H1 (cell line): ENCODE results near the gene DNAAF5. TPM values are rescaled to one million over a fixed set of nuclear protein-coding genes. Genes with fewer than 3 reads are reported as not detected.
"Not testable (repeated sequence)": the region's sequence is repeated elsewhere in the genome, so short reads cannot be mapped to it uniquely, and the experiment has no call there.

Source experiments
- CTCF ChIA-PET: fragments of 300-600 bp; sonication (Branson Sonifier 250); formaldehyde crosslinking; loops from one replicate; lab custom pipeline; 2021; ENCODE audit not compliant: partially characterized antibody; lab: Charles Lee
- POLR2A ChIA-PET: fragments of 300-600 bp; sonication (Branson Sonifier 250); formaldehyde crosslinking; loops from one replicate; lab custom pipeline; 2021; ENCODE audit warnings: inconsistent platforms; ENCODE audit not compliant: partially characterized antibody; lab: Charles Lee
- DNase-seq, 2 experiments: peaks; one replicate each; pipeline versions ENCODE4 v3.0.0 to v3.0.0-alpha.2; 2010 to 2022; ENCODE audit warnings: low spot score in 2 of 2, low read depth in 1 of 2, mixed read lengths in 1 of 2
- FAIRE-seq: peaks from 2 replicates; lab custom pipeline; 2011; peaks lifted over from hg19 to GRCh38; lab: Jason Lieb, UNC
- H2AFZ ChIP-seq: 2 replicates; pipeline ENCODE4 v1.8.1; 2012; ENCODE audit warnings: low read length, inconsistent platforms
- H2AK5ac ChIP-seq: 2 replicates; pipeline ENCODE4 v1.6.1; 2013; ENCODE audit warnings: low read depth, low read length
- H2BK120ac ChIP-seq: replicated peaks from 2 replicates; pipeline ENCODE3; 2013; ENCODE audit warnings: low read depth, low read length, inconsistent platforms
- H2BK12ac ChIP-seq: 2 replicates; pipeline ENCODE4 v1.6.1; 2013; ENCODE audit warnings: low read depth, low read length
- H2BK15ac ChIP-seq: 2 replicates; pipeline ENCODE4 v1.6.1; 2013; ENCODE audit warnings: low read length
- H2BK20ac ChIP-seq: 2 replicates; pipeline ENCODE4 v1.6.1; 2013; ENCODE audit warnings: low read length
- H2BK5ac ChIP-seq: 2 replicates; pipeline ENCODE4 v1.6.1; 2013; ENCODE audit warnings: low read depth, low read length
- H3K14ac ChIP-seq: 2 replicates; pipeline ENCODE4 v1.6.1; 2013; ENCODE audit warnings: inconsistent platforms; ENCODE audit not compliant: insufficient read length
- H3K18ac ChIP-seq: 2 replicates; pipeline ENCODE4 v1.6.1; 2013; ENCODE audit warnings: low read length; ENCODE audit errors: extremely low read depth
- H3K23ac ChIP-seq: 2 replicates; pipeline ENCODE4 v1.6.1; 2013; ENCODE audit warnings: inconsistent platforms; ENCODE audit not compliant: insufficient read length
- H3K23me2 ChIP-seq: 2 replicates; pipeline ENCODE4 v1.6.1; 2013; ENCODE audit warnings: low read depth, low read length
- H3K27ac ChIP-seq: 2 replicates; pipeline ENCODE4 v1.6.1; 2011; ENCODE audit warnings: low read depth, low read length, inconsistent platforms
- H3K27me3 ChIP-seq, 4 experiments: replicated peaks in 1 of 4; 1 replicate in 1 of 4; 2 replicates in 3 of 4; pipeline versions ENCODE4 v1.6.1 to v1.8.1; 2011 to 2013; ENCODE audit warnings: low read length in 3 of 4, mild to moderate bottlenecking in 3 of 4, inconsistent platforms in 2 of 4, mixed read lengths in 2 of 4, moderate library complexity in 1 of 4; ENCODE audit not compliant: control insufficient read depth in 3 of 4, insufficient read depth in 3 of 4; ENCODE audit errors: extremely low read depth in 1 of 4
- H3K36me3 ChIP-seq, 4 experiments: 2 replicates each; pipeline versions ENCODE4 v1.6.1 to v1.8.1; 2011 to 2013; ENCODE audit warnings: mild to moderate bottlenecking in 4 of 4, low read length in 3 of 4, moderate library complexity in 2 of 4, control low read depth in 1 of 4, inconsistent platforms in 1 of 4; ENCODE audit not compliant: insufficient read depth in 4 of 4, control insufficient read depth in 2 of 4
- H3K4ac ChIP-seq: replicated peaks from 2 replicates; pipeline ENCODE3; 2013; ENCODE audit warnings: low read length, low read depth, mixed read lengths, inconsistent platforms; ENCODE audit not compliant: insufficient read length
- H3K4me1 ChIP-seq, 4 experiments: replicated peaks in 1 of 4; 1 replicate in 1 of 4; 2 replicates in 3 of 4; pipeline versions ENCODE4 v1.6.1 to v1.8.1; 2011 to 2013; ENCODE audit warnings: low read length in 3 of 4, inconsistent platforms in 2 of 4, mixed read lengths in 1 of 4; ENCODE audit not compliant: insufficient read depth in 4 of 4, control insufficient read depth in 3 of 4
- H3K4me2 ChIP-seq, 2 experiments: 2 replicates each; pipeline versions ENCODE4 v1.6.1 to v1.8.1; 2011 to 2013; ENCODE audit warnings: low read depth in 2 of 2, low read length in 2 of 2, control low read depth in 1 of 2, inconsistent platforms in 1 of 2, mild to moderate bottlenecking in 1 of 2; ENCODE audit not compliant: insufficient read depth in 1 of 2
- H3K4me3 ChIP-seq, 4 experiments: fragments of 200-600, 300-600 bp in 1 of 4; sonication (generic), shearing (Covaris generic), sonication (Bioruptor Twin) in 1 of 4; 2 replicates each; pipeline versions ENCODE4 v1.5.1 to v1.8.1; 2011 to 2016; ENCODE audit warnings: low read length in 4 of 4, low read depth in 3 of 4, control low read depth in 2 of 4, inconsistent platforms in 2 of 4, mild to moderate bottlenecking in 2 of 4, mixed read lengths in 1 of 4, moderate library complexity in 1 of 4; ENCODE audit not compliant: insufficient read depth in 2 of 4; ENCODE audit errors: extremely low read depth in 1 of 4
- H3K56ac ChIP-seq: replicated peaks from 2 replicates; pipeline ENCODE3; 2013; ENCODE audit warnings: low read depth, mild to moderate bottlenecking, mixed read lengths, low read length, inconsistent platforms; ENCODE audit not compliant: insufficient read length
- H3K79me1 ChIP-seq: 2 replicates; pipeline ENCODE4 v1.6.1; 2013; ENCODE audit warnings: low read depth, low read length, control low read depth
- H3K79me2 ChIP-seq, 2 experiments: 2 replicates each; pipeline versions ENCODE4 v1.6.1 to v1.8.1; 2012 to 2013; ENCODE audit warnings: low read length in 2 of 2, mild to moderate bottlenecking in 2 of 2, inconsistent platforms in 1 of 2; ENCODE audit not compliant: insufficient read depth in 2 of 2, control insufficient read depth in 1 of 2
- H3K9ac ChIP-seq, 4 experiments: replicated peaks in 1 of 4; 1 replicate in 1 of 4; 2 replicates in 3 of 4; pipeline versions ENCODE4 v1.6.1 to v1.8.1; 2011 to 2013; ENCODE audit warnings: low read depth in 3 of 4, low read length in 3 of 4, control low read depth in 2 of 4, mild to moderate bottlenecking in 2 of 4, moderate library complexity in 2 of 4, inconsistent platforms in 1 of 4; ENCODE audit errors: extremely low read depth in 1 of 4
- H3K9me3 ChIP-seq, 2 experiments: 2 replicates each; pipeline versions ENCODE4 v1.6.1 to v1.8.1; 2012 to 2013; ENCODE audit warnings: mild to moderate bottlenecking in 2 of 2, moderate library complexity in 2 of 2, control low read depth in 1 of 2, inconsistent platforms in 1 of 2, low read depth in 1 of 2, low read length in 1 of 2, mixed read lengths in 1 of 2; ENCODE audit not compliant: insufficient read depth in 2 of 2
- H4K20me1 ChIP-seq, 2 experiments: replicated peaks in 1 of 2; 2 replicates each; pipeline versions ENCODE3 to v1.8.1; 2011 to 2013; ENCODE audit warnings: inconsistent platforms in 2 of 2, low read length in 2 of 2, mild to moderate bottlenecking in 1 of 2; ENCODE audit not compliant: insufficient read depth in 2 of 2, control insufficient read depth in 1 of 2
- H4K5ac ChIP-seq: 2 replicates; pipeline ENCODE4 v1.6.1; 2013; ENCODE audit warnings: low read length, low read depth, mixed read lengths, inconsistent platforms; ENCODE audit not compliant: insufficient read length
- H4K8ac ChIP-seq: 2 replicates; pipeline ENCODE4 v1.8.0; 2013; ENCODE audit warnings: mild to moderate bottlenecking, moderate library complexity, low read length, inconsistent platforms; ENCODE audit not compliant: insufficient read depth; ENCODE audit errors: extremely low read depth
- H4K91ac ChIP-seq: replicated peaks from 2 replicates; pipeline ENCODE3; 2013; ENCODE audit warnings: low read length, mixed read lengths, inconsistent platforms; ENCODE audit not compliant: insufficient read length
- WGBS, 2 experiments: shearing (Covaris generic) in 1 of 2; methylation state at CpG; one replicate each; pipeline versions ENCODE4 v1.1.6 to v1.1.7; 2013 to 2015; ENCODE audit warnings: low lambda C conversion rate in 2 of 2, mixed read lengths in 2 of 2, inconsistent platforms in 1 of 2, low coverage in 1 of 2, missing lambda C conversion rate in 1 of 2; ENCODE audit not compliant: insufficient replicate concordance in 2 of 2, insufficient coverage in 1 of 2, insufficient read length in 1 of 2; ENCODE audit errors: extremely low coverage in 1 of 2, missing lambda C conversion rate in 1 of 2; 5-methylcytosine and 5-hydroxymethylcytosine counted together
- polyA plus RNA-seq, 7 experiments: library from polyadenylated mRNA; depleted of rRNA in 3 of 7; stranded (reverse) in 5 of 7; unstranded in 2 of 7; fragments of >200 nt in 5 of 7; fragments of 200-250 nt in 2 of 7; gene quantifications; 1 replicate in 5 of 7; 2 replicates in 1 of 7; 4 replicates in 1 of 7; pipeline versions ENCODE4 v1.2.1 to v1.2.3, GENCODE V29; 2011 to 2013; ENCODE audit warnings: missing spikeins in 2 of 7, mixed read lengths in 2 of 7
- total RNA-seq: library from RNA; stranded (reverse); fragmentation: NEBNext Ultra II Directional; extraction: Animal tissue kit (Norgen Biotek cat#: 25700); gene quantifications from 2 replicates; pipeline ENCODE4 v1.2.1, GENCODE V29; 2021

DNAAF5 gene
- total and polyA plus RNA-seq, 2 of the 8 experiments (the other 6 are each of a cell fraction or from before 2014, with no cell fraction given) = 55.1 to 95.9 TPM

DNA sequence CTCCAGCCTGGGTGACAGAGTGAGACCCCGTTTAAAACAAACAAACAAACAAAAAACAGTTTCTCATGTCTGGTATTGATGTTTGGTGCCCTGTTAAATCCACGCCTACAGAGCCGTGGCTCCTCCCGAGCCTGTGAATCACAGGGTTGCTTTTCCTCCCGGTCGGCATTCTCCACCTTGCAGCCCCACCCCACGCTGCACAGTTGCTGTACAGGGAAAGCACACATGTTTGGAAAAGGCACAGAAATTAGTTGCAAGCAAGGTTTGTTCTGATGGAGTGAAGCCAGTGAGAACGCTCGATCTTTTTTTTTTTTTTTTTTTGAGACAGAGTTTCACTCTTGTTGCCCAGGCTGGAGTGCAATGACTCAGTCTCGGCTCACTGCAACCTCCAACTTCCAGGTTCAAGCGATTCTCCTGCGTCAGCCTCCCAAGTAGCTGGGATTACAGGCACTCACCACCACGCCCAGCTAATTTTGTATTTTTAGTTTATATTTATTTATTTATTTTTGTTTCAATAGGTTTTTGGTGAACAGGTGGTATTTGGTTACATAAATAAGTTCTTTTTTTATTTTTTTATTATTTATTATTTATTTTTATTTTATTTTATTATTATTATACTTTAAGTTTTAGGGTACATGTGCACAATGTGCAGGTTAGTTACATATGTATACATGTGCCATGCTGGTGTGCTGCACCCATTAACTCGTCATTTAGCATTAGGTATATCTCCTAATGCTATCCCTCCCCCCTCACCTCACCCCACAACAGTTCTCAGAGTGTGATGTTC lies 17.0 kb downstream of the DNAAF5 start:
- FAIRE-seq, H3K18ac ChIP-seq, POLR2A ChIA-PET: not testable (repeated sequence)

More for the DNA sequence above, 17.0 kb downstream of the DNAAF5 start:
- H2BK20ac ChIP-seq, H4K91ac ChIP-seq, H3K23ac ChIP-seq, H4K5ac ChIP-seq, H3K9ac ChIP-seq, H4K8ac ChIP-seq, H3K4me3 ChIP-seq, H3K4ac ChIP-seq, H2BK120ac ChIP-seq, H3K27ac ChIP-seq, H3K27me3 ChIP-seq, H3K4me1 ChIP-seq, H2BK12ac ChIP-seq, H3K23me2 ChIP-seq, H2BK5ac ChIP-seq, H2BK15ac ChIP-seq, H3K79me1 ChIP-seq, H2AFZ ChIP-seq, DNase-seq, H3K4me2 ChIP-seq, H3K56ac ChIP-seq, H3K14ac ChIP-seq, H3K9me3 ChIP-seq, H2AK5ac ChIP-seq: not testable (repeated sequence)
- 96% methylated on average over 10 of the region's 14 CpGs; no CpG with 5 or more reads in 1 of the 2 experiments for WGBS, 2 experiments
- Histone ChIP-seq H3K79me2 (peaks cover 0 to 24% of the 10 kb centered on the region in 2 experiments; a peak in 2 of 4 replicates), H3K36me3 (peaks cover 5 to 15% (median 7%) of the 10 kb centered on the region in 4 experiments; a peak in 7 of 8 replicates), H4K20me1 (peaks cover 0 to 21% of the 10 kb centered on the region in 2 experiments)
- CTCF ChIA-PET = interaction anchor here (1.2 kb wide), 1 partner anchor 21 kb away, joined by 3 read pairs; no protein-coding TSS in a partner anchor
